T follicular helper cell (primary cell): Measurements from ENCODE around the gene SLC2A10.

Experiments
- DNase-seq: peaks from one replicate; pipeline ENCODE4 v3.0.0-alpha.2; 2020; ENCODE audit warnings: low read depth

SLC2A10 gene

DNA sequence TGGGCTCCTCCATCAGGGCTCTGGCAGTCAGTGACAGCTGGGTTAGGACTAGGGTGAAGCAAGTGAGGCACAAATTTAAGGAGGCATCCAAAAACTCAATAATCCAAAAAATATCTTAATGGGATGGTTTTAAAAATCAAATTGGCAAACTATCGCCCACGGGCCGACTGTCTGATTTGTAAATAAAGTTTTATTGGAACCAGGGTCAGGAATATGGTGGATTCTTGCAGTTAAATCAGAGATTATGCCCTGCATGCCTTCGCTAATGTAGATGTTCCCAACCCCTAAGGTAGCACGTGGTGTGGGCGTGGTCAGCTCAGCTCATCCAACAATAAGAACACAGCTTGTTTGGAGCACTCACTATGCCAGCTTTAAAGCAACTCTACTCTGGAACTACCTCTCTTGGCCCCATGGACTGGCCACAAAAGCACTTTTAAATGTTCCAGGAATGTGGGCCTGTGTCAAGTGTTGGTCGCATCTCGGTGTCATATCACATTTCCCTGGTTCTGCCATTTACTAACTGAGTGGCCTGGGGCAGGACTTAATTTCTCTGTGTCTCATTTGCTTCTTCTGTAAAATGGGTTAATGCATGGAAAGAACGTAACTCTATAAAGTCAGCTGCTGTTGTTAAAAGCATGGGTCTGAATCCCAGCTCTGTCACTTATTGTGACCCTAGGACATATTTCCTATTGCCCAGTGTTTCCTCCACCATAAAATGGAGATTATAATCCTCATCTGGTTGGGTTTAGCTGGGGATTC, 27.2 kb upstream of the SLC2A10 start:
- DNase-seq: no peak

DNA sequence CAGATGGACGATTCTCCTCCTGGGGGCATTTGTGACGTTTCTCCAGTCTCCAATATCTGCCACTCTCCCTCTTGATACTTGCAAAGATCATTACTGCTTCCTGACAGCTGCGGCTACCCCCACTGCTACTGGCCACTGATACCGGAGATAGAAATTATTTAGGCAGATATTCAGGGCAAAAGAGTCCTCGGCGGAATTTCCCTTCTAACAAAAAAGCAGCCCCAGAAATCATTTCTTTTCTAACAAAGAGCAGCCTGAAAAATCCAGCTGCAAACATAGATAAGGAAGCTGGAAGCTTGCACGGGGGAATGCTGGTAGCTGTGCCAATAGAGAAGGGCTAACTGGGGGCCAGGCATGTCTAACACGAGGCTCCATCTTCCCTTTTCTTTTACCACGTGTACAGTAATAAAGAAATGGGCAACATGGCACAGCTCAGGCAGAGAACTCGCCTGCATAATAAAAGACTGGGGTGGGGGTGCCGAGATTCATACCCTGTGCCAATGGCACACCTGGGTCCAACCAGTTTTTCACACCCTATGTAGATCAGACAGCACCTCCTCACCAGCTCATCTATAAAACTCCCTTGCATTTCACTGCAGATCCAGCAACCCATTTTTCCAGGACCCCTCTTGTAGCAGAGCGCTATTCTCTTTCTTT, 26.3 kb upstream of the SLC2A10 start:
- no peak for DNase-seq

DNA sequence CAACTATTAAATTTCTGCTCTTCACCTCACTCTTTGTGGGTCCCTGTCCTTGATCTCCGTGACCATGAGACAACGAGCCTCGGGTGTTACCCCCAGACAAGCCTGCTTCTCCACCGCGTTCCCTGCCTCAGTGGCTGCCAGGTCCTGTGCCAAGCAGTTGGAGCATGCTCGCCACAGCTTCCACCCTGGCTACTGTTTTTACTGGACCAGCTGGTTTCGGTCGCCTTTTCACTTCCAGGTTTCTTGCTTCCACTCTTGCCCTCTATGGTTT, 25.8 kb upstream of the SLC2A10 start:
- no peak for DNase-seq

GRCh38 chr20:46683939-46684750, 25.3 kb upstream of the SLC2A10 start:
- DNase-seq: no peak

GRCh38 chr20:46688151-46689081, 21.0 kb upstream of the SLC2A10 start:
- DNase-seq: no peak

DNA sequence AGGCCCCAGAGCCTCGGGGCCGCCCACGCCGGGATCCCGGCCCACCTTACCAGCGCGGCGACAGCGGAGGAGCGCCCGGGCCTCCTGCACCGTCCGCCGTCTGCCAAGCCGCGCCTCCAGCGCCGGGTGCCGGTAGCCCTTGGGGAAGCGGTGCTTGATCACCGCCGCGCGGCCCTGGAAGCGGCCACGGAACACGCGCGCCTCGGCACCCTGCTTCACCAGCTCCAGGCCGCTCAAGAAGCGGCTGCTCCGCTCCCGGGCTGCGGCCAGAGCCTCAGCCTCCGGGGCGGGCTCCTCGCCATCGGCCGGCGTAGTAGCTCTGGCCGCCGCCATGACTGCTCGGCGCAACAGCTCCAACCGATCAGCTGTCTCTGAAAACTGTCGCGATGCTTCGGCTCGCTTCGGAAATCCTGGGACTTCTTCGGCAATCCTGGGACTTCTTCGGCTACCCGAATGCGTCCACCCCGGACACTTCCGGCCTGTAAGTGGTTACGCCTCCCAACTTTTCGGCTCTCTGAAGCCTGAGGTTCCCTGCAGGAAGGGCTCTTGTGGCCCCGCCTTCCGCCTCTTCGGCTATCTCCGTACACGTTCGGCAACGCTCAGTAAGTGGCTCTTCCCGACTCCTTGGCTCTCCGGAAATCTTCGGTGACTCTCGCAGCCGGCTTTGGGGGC, 20.2 kb upstream of the SLC2A10 start, which contains the start of gene TP53RK:
TP53RK (minus strand) TSS at position 363 of the 672 bp plus-strand sequence; CDS start at position 333, 30 bp downstream.
- peak; percentile 95 for DNase-seq

DNA sequence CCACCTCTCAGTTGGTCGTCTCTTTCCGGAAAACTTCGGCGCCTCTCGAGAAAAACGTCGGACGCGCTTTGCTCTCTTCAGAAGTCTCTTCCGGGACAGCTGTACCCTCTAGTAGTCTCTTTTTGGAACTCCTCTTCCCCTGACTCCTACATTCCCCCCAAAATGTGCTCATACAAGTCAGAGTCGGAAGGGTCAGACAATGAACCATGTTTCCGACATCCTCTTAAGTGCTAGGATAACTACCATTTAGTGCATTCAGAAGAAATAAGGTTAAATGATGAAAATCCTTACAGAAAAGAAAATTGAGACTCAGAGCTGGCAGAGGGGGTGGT, 19.7 kb upstream of the SLC2A10 start:
- DNase-seq: no peak

DNA sequence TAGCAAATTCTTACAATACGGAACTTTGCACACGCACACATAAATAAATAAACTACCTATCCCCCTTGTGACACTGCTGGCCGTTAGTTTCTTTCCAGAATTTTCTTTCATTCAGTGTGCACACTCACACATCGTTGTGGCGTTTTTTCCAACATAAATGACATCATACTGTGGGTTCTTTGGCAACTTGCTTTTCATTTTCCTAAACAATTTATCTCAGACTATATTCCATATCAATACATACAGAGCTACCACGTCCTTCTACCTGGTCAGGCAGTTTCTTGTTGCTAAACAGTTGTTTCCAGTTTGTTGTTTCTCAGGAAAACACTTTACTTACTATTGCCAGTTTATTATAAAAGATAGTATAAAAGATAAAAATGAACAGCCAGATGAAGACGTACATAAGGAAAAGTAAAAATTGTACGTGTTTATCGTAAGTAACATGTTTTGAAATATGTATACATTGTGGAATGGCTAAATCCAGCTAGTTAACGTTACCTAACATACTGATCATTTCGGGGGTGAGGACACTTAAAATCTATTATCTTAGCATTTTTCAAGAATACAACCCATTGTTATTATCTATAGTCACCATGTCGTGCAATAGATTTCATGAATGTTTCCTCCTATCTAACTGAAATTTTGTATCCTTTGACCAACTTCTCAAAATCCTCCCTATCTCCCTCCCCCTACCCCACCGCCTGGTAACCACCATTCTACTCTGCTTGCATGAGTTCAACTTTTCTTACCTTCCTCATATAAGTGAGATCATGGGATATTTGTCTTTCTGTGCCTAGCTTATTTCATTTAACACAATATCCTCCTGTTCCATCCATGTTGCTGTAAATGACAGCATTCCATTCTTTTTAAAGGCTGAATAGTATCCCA, 19.0 kb upstream of the SLC2A10 start:
- no peak for DNase-seq

DNA sequence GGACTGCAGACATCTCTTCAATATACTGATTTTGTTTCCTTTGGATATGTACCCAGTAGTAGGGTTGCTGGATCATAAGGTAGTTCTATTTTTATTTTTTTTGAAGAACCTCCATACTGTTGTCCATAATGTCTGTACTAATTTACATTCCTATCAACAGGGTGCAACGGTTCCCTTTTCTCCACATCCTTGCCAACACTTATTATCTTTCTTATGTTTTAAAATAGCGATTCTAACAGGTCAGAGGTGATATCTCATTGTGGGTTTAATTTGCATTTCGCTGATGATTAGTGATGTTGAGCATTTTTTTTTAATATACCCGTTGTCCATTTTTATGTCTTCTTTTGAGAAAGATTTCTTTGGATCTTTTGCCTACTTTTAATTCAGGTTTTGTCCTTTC, 18.3 kb upstream of the SLC2A10 start:
- no peak for DNase-seq

DNA sequence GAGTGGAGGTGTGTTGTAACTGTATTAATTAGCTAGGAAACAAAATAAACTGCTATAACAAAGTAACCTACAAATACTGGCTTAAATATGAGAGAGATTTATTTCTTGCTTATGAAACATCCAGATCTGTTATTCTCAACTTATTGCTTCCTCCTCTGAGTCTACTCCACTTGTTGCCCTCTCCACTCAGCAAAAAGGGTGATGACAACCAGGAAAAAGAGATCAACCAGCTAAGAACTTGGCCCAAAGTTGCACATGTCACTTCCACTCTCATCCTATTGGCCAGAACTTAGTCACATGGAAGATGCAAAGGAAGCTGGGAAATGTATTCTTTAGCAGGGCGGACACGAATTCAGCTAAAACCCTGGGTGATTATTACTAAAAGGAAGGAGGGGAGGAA, 15.0 kb upstream of the SLC2A10 start:
- no peak for DNase-seq

DNA sequence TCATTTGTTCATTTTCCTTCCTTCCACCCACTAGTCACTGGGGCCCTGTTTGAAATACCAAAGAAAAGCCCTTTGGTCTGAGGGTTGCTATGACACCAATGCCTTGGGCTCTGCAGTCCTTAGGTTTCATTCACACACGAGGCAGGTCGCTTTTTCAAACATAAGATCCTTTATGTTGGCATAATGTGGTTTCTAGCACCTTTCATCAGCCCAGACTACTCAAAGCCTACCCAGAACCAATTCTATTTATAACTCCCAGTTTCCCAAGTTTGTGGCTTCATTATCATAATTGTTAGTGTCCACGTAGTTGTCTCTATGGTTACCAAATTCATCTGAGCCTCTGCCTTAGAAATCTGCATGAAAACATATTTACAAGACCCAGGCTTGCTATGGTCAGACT, 13.6 kb upstream of the SLC2A10 start:
- no peak for DNase-seq

DNA sequence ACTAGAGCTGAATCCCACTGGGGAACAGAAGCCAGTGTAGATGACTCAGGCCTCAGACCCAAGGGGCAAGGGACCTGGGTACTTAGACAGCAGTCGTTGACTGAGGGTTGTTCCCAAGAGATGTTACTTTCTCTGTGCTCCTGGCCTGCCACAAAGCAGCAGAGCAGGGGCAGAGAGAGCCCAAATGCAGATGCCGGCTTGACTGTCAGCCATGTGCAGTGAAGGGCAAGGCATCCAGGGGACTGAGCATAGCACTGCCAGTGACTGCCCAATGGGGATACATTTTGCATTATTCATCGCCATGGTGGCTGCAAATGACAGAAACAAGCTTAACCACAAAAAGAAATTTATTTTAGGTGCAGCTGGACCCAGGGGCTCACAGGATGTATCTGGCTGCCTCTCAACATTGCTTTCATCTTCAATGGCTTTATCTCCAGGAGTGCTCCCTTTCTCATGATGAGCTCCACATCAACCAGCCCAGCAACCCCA, 12.6 kb upstream of the SLC2A10 start:
- DNase-seq: no peak

GRCh38 chr20:46698788-46699187, 10.7 kb upstream of the SLC2A10 start:
- no peak for DNase-seq

- DNase-seq: no peak
Measured at GRCh38 chr20:46699651-46700359, 9.6 kb upstream of the SLC2A10 start.

DNA sequence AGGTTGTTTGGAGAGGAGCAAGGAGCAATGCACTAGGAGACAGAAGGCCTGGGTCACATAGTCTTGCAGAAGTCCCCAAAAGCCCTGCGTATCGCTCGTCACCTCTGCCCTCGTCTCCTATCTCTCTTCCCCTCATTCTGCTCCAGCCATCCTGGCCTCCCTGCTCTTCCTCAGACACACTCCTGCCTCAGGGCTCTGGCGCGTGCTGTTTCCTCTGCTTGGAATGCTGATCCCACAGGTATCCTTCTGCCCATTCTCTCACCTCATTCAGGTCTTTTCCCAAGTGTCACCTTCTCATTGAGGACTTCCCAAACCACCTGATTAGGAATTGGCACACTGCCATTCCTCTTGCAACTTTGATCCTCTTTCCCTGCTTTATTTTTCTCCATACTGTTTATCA, 9.0 kb upstream of the SLC2A10 start:
- no peak for DNase-seq

GRCh38 chr20:46701057-46701456, 8.4 kb upstream of the SLC2A10 start:
- DNase-seq: no peak

- DNase-seq: no peak
Measured at GRCh38 chr20:46701556-46701955, 7.9 kb upstream of the SLC2A10 start.

DNA sequence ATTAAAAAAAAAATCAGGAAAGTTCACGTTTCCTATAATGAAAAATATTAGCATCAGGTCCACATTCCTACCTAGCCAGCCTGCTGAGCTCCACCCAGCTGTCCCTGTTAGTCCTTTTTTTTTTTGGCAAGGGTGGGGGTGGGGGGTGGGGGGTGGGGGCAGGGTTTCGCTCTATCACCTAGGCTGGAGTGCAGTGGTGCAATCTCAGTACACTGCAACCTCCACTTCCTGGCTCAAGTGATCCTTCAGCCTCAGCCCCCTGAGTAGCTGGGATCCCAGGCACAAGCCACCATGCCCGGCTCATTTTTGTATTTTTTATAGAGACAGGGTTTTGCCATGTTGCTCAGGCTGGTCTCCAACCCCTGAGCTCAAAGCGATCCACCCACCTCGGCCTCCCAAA, 7.5 kb upstream of the SLC2A10 start:
- no peak for DNase-seq

DNA sequence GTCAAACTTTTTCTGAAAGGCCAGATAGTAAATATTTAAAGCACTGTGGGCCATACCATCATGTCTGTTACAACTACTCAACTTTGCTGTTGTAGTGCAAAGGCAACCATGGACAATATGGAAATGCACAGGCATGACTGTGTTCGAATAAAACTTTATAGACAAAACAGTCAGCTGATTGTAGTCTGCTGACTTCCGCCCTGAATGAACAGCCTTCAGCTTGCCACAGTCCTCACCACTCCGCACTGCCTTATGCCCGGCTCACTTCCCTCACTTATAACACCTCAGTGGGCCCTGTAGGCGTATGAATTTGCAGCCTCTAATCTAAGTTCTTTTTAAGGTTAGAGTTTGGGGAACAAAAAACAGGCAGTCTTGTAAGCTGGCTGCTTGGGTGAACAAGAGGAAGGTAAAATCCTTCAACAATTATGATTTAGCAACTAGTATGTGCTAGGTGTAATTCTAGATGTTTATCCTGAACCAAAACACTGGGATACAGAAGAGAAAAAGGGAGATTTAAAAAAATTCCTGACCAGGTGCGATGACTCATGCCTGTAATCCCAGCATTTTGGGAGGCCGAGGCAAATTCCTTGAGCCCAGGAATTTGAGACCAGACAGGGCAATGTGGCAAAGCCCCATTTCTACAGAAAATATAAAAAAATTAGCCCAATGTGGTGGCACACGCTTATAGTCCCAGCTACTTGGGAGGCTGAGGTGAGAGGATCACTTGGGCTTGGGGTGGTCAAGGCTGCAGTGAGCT, 6.8 kb upstream of the SLC2A10 start:
- DNase-seq: no peak
